DOHH2 (cell line): ENCODE measurements around the gene CPAMD8.

Experiments used
- H3F3A ChIP-seq: fragments of 200-600 bp; sonication (generic), shearing (Covaris generic); 2 replicates; pipeline ENCODE4 v1.6.0; 2016; ENCODE audit warnings: antibody characterized with exemption, mild to moderate bottlenecking; ENCODE audit not compliant: control insufficient read depth, insufficient read depth
- H3K27ac ChIP-seq: fragments of 200-600 bp; sonication (generic); 2 replicates; pipeline ENCODE4 v1.5.1; 2014; ENCODE audit warnings: low read depth, mild to moderate bottlenecking, low read length, moderate library complexity
- H3K27me3 ChIP-seq: fragments of 200-600 bp; sonication (generic); 2 replicates; pipeline ENCODE4 v1.6.1; 2014; ENCODE audit warnings: mild to moderate bottlenecking, low read length, mixed read lengths; ENCODE audit not compliant: control insufficient read depth
- H3K36me3 ChIP-seq: fragments of 200-600 bp; sonication (generic); 2 replicates; pipeline ENCODE4 v1.6.1; 2014; ENCODE audit warnings: mild to moderate bottlenecking, low read length, moderate library complexity, mixed read lengths; ENCODE audit not compliant: control insufficient read depth
- H3K4me1 ChIP-seq: fragments of 200-600 bp; sonication (generic); 2 replicates; pipeline ENCODE4 v1.6.1; 2014; ENCODE audit warnings: mild to moderate bottlenecking, low read length, mixed read lengths; ENCODE audit not compliant: control insufficient read depth
- H3K4me2 ChIP-seq: fragments of 200-600 bp; sonication (generic); 2 replicates; pipeline ENCODE4 v1.6.0; 2014; ENCODE audit warnings: mild to moderate bottlenecking, low read length, moderate library complexity
- H3K4me3 ChIP-seq: fragments of 200-600 bp; sonication (generic); 2 replicates; pipeline ENCODE4 v1.5.1; 2014; ENCODE audit warnings: mild to moderate bottlenecking, low read length, mixed read lengths
- H3K79me2 ChIP-seq: fragments of 200-600 bp; sonication (generic); 2 replicates; pipeline ENCODE4 v1.6.1; 2014; ENCODE audit warnings: mild to moderate bottlenecking, low read length, mixed read lengths; ENCODE audit not compliant: control insufficient read depth
- H3K9me2 ChIP-seq: fragments of 200-600 bp; sonication (generic); replicated peaks from 2 replicates; pipeline ENCODE4 v1.6.1; 2014; ENCODE audit warnings: mild to moderate bottlenecking, low read length, mixed read lengths; ENCODE audit not compliant: control insufficient read depth
- H3K9me3 ChIP-seq: fragments of 200-600 bp; sonication (generic); 2 replicates; pipeline ENCODE4 v1.6.1; 2014; ENCODE audit warnings: antibody characterized with exemption, low read length, mixed read lengths; ENCODE audit not compliant: control insufficient read depth, insufficient read depth
- H4K20me1 ChIP-seq: fragments of 200-600 bp; sonication (generic); 2 replicates; pipeline ENCODE4 v1.6.0; 2014; ENCODE audit warnings: low read depth, mild to moderate bottlenecking, antibody characterized with exemption, low read length, moderate library complexity; ENCODE audit not compliant: control insufficient read depth, insufficient read depth
- CTCF ChIP-seq: fragments of 200-600 bp; sonication (generic); IDR thresholded peaks from one replicate; pipeline ENCODE4 v1.5.1; 2014; ENCODE audit warnings: antibody characterized with exemption, mild to moderate bottlenecking, low read depth, low read length; ENCODE audit not compliant: poor library complexity, severe bottlenecking
- EZH2phosphoT487 ChIP-seq: fragments of 200-600 bp; sonication (generic); IDR thresholded peaks from 2 replicates; pipeline ENCODE4 v1.6.1; 2017; ENCODE audit warnings: borderline replicate concordance, mild to moderate bottlenecking, antibody characterized with exemption, low read length, moderate library complexity, mixed read lengths

The CPAMD8 gene

GRCh38 chr19:16882146-16882545 lies 144.5 kb downstream of the CPAMD8 start:
- Histone ChIP-seq H3K4me2 (no peak overlapping the region), H3K36me3 (peaks cover 38% of the 10 kb centered on the region), H3F3A (peaks cover 6% of the 10 kb centered on the region; the same call in 1 of the 2 replicates)

GRCh38 chr19:16880884-16881554 lies 145.6 kb downstream of the CPAMD8 start:
- no peak for TF ChIP-seq EZH2phosphoT487
- no peak for TF ChIP-seq CTCF
- Histone ChIP-seq H3K27me3 (no peaks in the 10 kb centered on the region), H3K9me2 (no peaks in the 10 kb centered on the region), H3F3A (0 out of 2 replicates have a peak, but pooled peaks cover under 1% of the 10 kb centered on the region), H3K36me3 (peaks cover 49% of the 10 kb centered on the region), H3K79me2 (no peaks in the 10 kb centered on the region), H3K9me3 (peaks cover 10% of the 10 kb centered on the region; the same call in 1 of the 2 replicates), H3K4me3 (no peak overlapping the region), H3K4me1 (peaks cover 14% of the 10 kb centered on the region), H4K20me1 (no peaks in the 10 kb centered on the region), H3K4me2 (no peak overlapping the region), H3K27ac (no peak overlapping the region)

More at GRCh38 chr19:16882146-16882545, 144.5 kb downstream of the CPAMD8 start:
- Histone ChIP-seq H4K20me1 (no peaks in the 10 kb centered on the region), H3K9me2 (no peaks in the 10 kb centered on the region), H3K4me1 (peaks cover 9% of the 10 kb centered on the region), H3K27me3 (no peaks in the 10 kb centered on the region), H3K9me3 (peaks cover 10% of the 10 kb centered on the region; the same call in 1 of the 2 replicates), H3K27ac (no peak overlapping the region), H3K4me3 (no peak overlapping the region), H3K79me2 (no peaks in the 10 kb centered on the region)
- TF ChIP-seq EZH2phosphoT487 (no peak), CTCF (no peak)

- Histone ChIP-seq H3F3A (no peaks in the 10 kb centered on the region), H3K9me3 (peaks cover 18% of the 10 kb centered on the region; the same call in 1 of the 2 replicates), H3K27me3 (no peaks in the 10 kb centered on the region), H4K20me1 (no peaks in the 10 kb centered on the region), H3K4me3 (no peak overlapping the region), H3K4me2 (no peak overlapping the region), H3K9me2 (no peaks in the 10 kb centered on the region), H3K36me3 (peaks cover 63% of the 10 kb centered on the region), H3K27ac (no peak overlapping the region), H3K4me1 (peaks cover 7% of the 10 kb centered on the region), H3K79me2 (peaks cover 24% of the 10 kb centered on the region)
- TF ChIP-seq CTCF (no peak), EZH2phosphoT487 (no peak)
Measured at GRCh38 chr19:16878181-16878965, 148.2 kb downstream of the CPAMD8 start.
